Testis (tissue), 2 donors: ENCODE data around the gene COL9A3.

Experiments used
- CTCF ChIP-seq, 3 experiments: fragments of 450-650 bp in 2 of 3; fragments of 200-600 bp in 1 of 3; sonication (generic) in 1 of 3; IDR thresholded peaks; one replicate each; pipeline ENCODE4 v1.5.1; 2016 to 2019; ENCODE audit warnings: antibody characterized with exemption in 3 of 3, mild to moderate bottlenecking in 2 of 3, moderate library complexity in 1 of 3
- POLR2A ChIP-seq: fragments of 450-650 bp; IDR thresholded peaks from one replicate; pipeline ENCODE4 v1.6.1; 2017; ENCODE audit warnings: antibody characterized with exemption, mild to moderate bottlenecking, moderate library complexity

GRCh38 chr20:62768234-62768546 lies 48.7 kb upstream of the COL9A3 start:
- TF ChIP-seq CTCF (IDR thresholded peaks at IDR 0.05): no peak
- no peak for TF ChIP-seq POLR2A
